HG02642 (cell line): ENCODE results near the gene CCDC32.
A peak's percentile ranks its signal among the peaks of the same experiment; 100 is the strongest.

ENCODE experiments used
- ATAC-seq: cut with Tn5 transposase; IDR thresholded peaks from one replicate; pipeline ENCODE4 v1.9.1; 2021; ENCODE audit warnings: mild to moderate bottlenecking; ENCODE audit not compliant: unreplicated experiment, poor library complexity

CCDC32 gene

GRCh38 chr15:40569129-40569953 lies 4.5 kb upstream of the CCDC32 start, which contains the start of gene RPUSD2:
RPUSD2 (plus strand) TSS chr15:40569299; CDS start chr15:40569338, 39 bp downstream.
- ATAC-seq, result peak; percentile 54

- ATAC-seq, result no peak
Measured at GRCh38 chr15:40567111-40567510, 2.3 kb upstream of the CCDC32 start.

- ATAC-seq, result no peak
Measured at GRCh38 chr15:40565333-40566238, 744 bp upstream of the CCDC32 start.

GRCh38 chr15:40563426-40563825 lies 1.4 kb downstream of the CCDC32 start:
- ATAC-seq, result no peak

- ATAC-seq, result no peak
Measured at GRCh38 chr15:40562691-40563090, 2.2 kb downstream of the CCDC32 start.

- no peak for ATAC-seq
Measured at GRCh38 chr15:40558952-40559742, 5.7 kb downstream of the CCDC32 start.

GRCh38 chr15:40555876-40556275 lies 9.0 kb downstream of the CCDC32 start:
- ATAC-seq, result no peak

- no peak for ATAC-seq
Measured at GRCh38 chr15:40554161-40554525, 10.7 kb downstream of the CCDC32 start.

GRCh38 chr15:40550341-40551037 lies 14.4 kb downstream of the CCDC32 start:
- peak; percentile 77 for ATAC-seq

- ATAC-seq, result no peak
Measured at GRCh38 chr15:40549894-40550293, 14.9 kb downstream of the CCDC32 start.

GRCh38 chr15:40548610-40549009 lies 16.2 kb downstream of the CCDC32 start:
- no peak for ATAC-seq

- ATAC-seq, result no peak
Measured at GRCh38 chr15:40545457-40545856, 19.4 kb downstream of the CCDC32 start.

GRCh38 chr15:40543631-40544294 lies 21.1 kb downstream of the CCDC32 start:
- peak; percentile 70 for ATAC-seq

- no peak for ATAC-seq
Measured at GRCh38 chr15:40543082-40543481, 21.8 kb downstream of the CCDC32 start.

GRCh38 chr15:40538976-40539375 lies 25.9 kb downstream of the CCDC32 start:
- no peak for ATAC-seq

GRCh38 chr15:40536501-40536900 lies 28.3 kb downstream of the CCDC32 start:
- no peak for ATAC-seq

- ATAC-seq, result no peak
Measured at GRCh38 chr15:40534371-40534770, 30.5 kb downstream of the CCDC32 start.

- ATAC-seq, result no peak
Measured at GRCh38 chr15:40533763-40534364, 31.0 kb downstream of the CCDC32 start.

GRCh38 chr15:40528801-40529200 lies 36.0 kb downstream of the CCDC32 start:
- ATAC-seq, result no peak
